ENCODE measurements around the gene RAB11B. TPM values are rescaled to one million over a fixed set of nuclear protein-coding genes. Genes with fewer than 3 reads are reported as not detected.
A peak's percentile ranks its signal among the peaks of the same experiment; 100 is the strongest.

The RAB11B gene
- total and polyA plus RNA-seq, 9 of the 15 experiments (the other 6 are each of a cell fraction or from before 2014, with no cell fraction given): 0.74 to 71.0 (median 13.8) TPM

DNA sequence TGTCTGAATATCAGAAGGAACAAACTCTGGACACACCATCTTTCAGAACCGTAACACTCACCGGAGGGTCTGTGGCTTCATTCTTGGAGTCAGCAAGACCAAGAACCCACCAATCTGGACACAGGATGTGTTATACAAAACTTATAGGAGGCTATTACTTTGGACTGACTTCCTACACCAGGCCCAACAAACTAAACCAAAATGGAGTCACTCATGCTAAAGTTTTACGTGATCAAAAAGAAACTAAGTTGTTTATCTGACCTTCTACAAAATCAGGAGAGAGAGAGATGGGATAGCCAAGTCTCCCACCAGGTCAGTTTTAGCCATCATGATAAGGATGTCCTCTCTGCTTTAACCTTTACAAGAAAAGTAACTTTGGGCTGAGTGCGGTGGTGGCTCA is 3.2 kb upstream of the RAB11B start (continued):
- TF ChIP-seq SRSF3 (IDR thresholded peaks at IDR 0.05; ENCODE audit: insufficient read depth, low read length) (no peak), NFIX (CRISPR knock-in tag; IDR thresholded peaks at IDR 0.05; ENCODE audit: low read depth) (no peak), TARDBP (IDR thresholded peaks at IDR 0.05) (no peak), CCAR2 (IDR thresholded peaks at IDR 0.05; ENCODE audit: low read depth, low read length) (no peak), FOXK2 (conservative IDR thresholded peaks at IDR 0.05 in 1 of 2, IDR thresholded peaks at IDR 0.05 in 1 of 2; ENCODE audit: low read depth in 2 of 2) (no peak), U2AF2 (optimal IDR thresholded peaks at IDR 0.05; ENCODE audit: low read depth, low read length) (no peak), ZNF311 (CRISPR knock-in tag; IDR thresholded peaks at IDR 0.05) (peak; percentile 93), CHD1 (IDR thresholded peaks at IDR 0.05; ENCODE audit: low read length) (no peak), PURB (CRISPR knock-in tag; IDR thresholded peaks at IDR 0.05; ENCODE audit: low read depth) (no peak), ARNT (IDR thresholded peaks at IDR 0.05) (no peak), NCOA2 (IDR thresholded peaks at IDR 0.05; ENCODE audit: partially characterized antibody in 2 of 2) (no peak), LARP7 (IDR thresholded peaks at IDR 0.05) (no peak), RNF2 (IDR thresholded peaks at IDR 0.05) (no peak), PYGO2 (tag; IDR thresholded peaks at IDR 0.05) (peak; percentile 83), KLF6 (CRISPR knock-in tag; IDR thresholded peaks at IDR 0.05; ENCODE audit: borderline replicate concordance) (peak; percentile 77; the same call in 1 of the 2 replicates), RUNX1 (IDR thresholded peaks at IDR 0.05; ENCODE audit: low read depth) (no peak), MAFG (tag; conservative IDR thresholded peaks at IDR 0.05) (no peak), CXXC5 (CRISPR knock-in tag; IDR thresholded peaks at IDR 0.05) (peak; percentile 68), TEAD2 (tag; IDR thresholded peaks at IDR 0.05) (peak; percentile 57; the same call in 1 of the 2 replicates), ZBED1 (IDR thresholded peaks at IDR 0.05) (no peak), ESRRA (IDR thresholded peaks at IDR 0.05; ENCODE audit: borderline replicate concordance, low read depth) (no peak), HDAC8 (tag; IDR thresholded peaks at IDR 0.05) (peak; percentile 79)
- TF ChIP-seq, protein P1, sequence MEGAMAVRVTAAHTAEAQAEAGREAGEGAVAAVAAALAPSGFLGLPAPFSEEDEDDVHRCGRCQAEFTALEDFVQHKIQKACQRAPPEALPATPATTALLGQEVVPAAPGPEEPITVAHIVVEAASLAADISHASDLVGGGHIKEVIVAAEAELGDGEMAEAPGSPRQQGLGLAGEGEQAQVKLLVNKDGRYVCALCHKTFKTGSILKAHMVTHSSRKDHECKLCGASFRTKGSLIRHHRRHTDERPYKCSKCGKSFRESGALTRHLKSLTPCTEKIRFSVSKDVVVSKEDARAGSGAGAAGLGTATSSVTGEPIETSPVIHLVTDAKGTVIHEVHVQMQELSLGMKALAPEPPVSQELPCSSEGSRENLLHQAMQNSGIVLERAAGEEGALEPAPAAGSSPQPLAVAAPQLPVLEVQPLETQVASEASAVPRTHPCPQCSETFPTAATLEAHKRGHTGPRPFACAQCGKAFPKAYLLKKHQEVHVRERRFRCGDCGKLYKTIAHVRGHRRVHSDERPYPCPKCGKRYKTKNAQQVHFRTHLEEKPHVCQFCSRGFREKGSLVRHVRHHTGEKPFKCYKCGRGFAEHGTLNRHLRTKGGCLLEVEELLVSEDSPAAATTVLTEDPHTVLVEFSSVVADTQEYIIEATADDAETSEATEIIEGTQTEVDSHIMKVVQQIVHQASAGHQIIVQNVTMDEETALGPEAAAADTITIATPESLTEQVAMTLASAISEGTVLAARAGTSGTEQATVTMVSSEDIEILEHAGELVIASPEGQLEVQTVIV (CRISPR knock-in tag; IDR thresholded peaks at IDR 0.05; ENCODE audit: borderline replicate concordance): no peak
- TF ChIP-seq, protein P2, sequence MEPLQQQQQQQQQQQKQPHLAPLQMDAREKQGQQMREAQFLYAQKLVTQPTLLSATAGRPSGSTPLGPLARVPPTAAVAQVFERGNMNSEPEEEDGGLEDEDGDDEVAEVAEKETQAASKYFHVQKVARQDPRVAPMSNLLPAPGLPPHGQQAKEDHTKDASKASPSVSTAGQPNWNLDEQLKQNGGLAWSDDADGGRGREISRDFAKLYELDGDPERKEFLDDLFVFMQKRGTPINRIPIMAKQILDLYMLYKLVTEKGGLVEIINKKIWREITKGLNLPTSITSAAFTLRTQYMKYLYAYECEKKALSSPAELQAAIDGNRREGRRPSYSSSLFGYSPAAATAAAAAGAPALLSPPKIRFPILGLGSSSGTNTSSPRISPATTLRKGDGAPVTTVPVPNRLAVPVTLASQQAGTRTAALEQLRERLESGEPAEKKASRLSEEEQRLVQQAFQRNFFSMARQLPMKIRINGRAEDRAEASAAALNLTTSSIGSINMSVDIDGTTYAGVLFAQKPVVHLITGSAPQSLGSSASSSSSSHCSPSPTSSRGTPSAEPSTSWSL (CRISPR knock-in tag; IDR thresholded peaks at IDR 0.05; ENCODE audit: borderline replicate concordance): no peak
- TF ChIP-seq, protein P3, sequence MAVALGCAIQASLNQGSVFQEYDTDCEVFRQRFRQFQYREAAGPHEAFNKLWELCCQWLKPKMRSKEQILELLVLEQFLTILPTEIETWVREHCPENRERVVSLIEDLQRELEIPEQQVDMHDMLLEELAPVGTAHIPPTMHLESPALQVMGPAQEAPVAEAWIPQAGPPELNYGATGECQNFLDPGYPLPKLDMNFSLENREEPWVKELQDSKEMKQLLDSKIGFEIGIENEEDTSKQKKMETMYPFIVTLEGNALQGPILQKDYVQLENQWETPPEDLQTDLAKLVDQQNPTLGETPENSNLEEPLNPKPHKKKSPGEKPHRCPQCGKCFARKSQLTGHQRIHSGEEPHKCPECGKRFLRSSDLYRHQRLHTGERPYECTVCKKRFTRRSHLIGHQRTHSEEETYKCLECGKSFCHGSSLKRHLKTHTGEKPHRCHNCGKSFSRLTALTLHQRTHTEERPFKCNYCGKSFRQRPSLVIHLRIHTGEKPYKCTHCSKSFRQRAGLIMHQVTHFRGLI (CRISPR knock-in tag; IDR thresholded peaks at IDR 0.05): no peak
- TF ChIP-seq, protein P4, sequence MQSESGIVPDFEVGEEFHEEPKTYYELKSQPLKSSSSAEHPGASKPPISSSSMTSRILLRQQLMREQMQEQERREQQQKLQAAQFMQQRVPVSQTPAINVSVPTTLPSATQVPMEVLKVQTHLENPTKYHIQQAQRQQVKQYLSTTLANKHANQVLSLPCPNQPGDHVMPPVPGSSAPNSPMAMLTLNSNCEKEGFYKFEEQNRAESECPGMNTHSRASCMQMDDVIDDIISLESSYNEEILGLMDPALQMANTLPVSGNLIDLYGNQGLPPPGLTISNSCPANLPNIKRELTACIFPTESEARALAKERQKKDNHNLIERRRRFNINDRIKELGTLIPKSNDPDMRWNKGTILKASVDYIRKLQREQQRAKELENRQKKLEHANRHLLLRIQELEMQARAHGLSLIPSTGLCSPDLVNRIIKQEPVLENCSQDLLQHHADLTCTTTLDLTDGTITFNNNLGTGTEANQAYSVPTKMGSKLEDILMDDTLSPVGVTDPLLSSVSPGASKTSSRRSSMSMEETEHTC (IDR thresholded peaks at IDR 0.05): no peak

Data from K562 (cell line).